Measurements from ENCODE around the gene TNFRSF1A. TPM values are rescaled to one million over a fixed set of nuclear protein-coding genes. Genes with fewer than 3 reads are reported as not detected.

The TNFRSF1A gene
- total RNA-seq, 1 experiment from 2014 or later = 44.1 TPM

- TF ChIP-seq ARID4B (CRISPR knock-in tag; IDR thresholded peaks at IDR 0.05; ENCODE audit: borderline replicate concordance) (no peak), NR3C1 (CRISPR knock-in tag; conservative IDR thresholded peaks at IDR 0.05; ENCODE audit: low read depth) (no peak), ZNF425 (CRISPR knock-in tag; conservative IDR thresholded peaks at IDR 0.05) (no peak), ZNF317 (CRISPR knock-in tag; IDR thresholded peaks at IDR 0.05; ENCODE audit: borderline replicate concordance, low read depth) (no peak), ESRRA (CRISPR knock-in tag; IDR thresholded peaks at IDR 0.05; ENCODE audit: borderline replicate concordance) (0 out of 2 replicates have a peak, but pooled peaks have one; percentile 23), KAT7 (CRISPR knock-in tag; IDR thresholded peaks at IDR 0.05; ENCODE audit: borderline replicate concordance) (0 out of 2 replicates have a peak, but pooled peaks have one; percentile 54)
Observed at GRCh38 chr12:6328945-6329702, 12.8 kb downstream of the TNFRSF1A start (continued).

GRCh38 chr12:6328045-6328779 is 13.7 kb downstream of the TNFRSF1A start:
- Mint-ChIP-seq H3K9me3 (no peaks in the 10 kb centered on the region), H3K4me1 (peaks cover 47% of the 10 kb centered on the region), H3K36me3 (peaks cover 35% of the 10 kb centered on the region), H3K4me3 (no peak overlapping the region), H3K27ac (no peak overlapping the region), H3K27me3 (ENCODE audit: low read depth) (no peaks in the 10 kb centered on the region)
- no peak for DNase-seq (ENCODE audit: low spot score)
- POLR2A ChIA-PET = interaction anchor here (0.9 to 1.3 kb wide), 5 partner anchors 14 to 143 kb away, joined by 3 read pairs; partner anchors contain the start of genes TNFRSF1A and VAMP1
- TF ChIP-seq USF2 (CRISPR knock-in tag; IDR thresholded peaks at IDR 0.05) (no peak), TEAD1 (CRISPR knock-in tag; IDR thresholded peaks at IDR 0.05) (no peak), NR1H2 (CRISPR knock-in tag; IDR thresholded peaks at IDR 0.05) (no peak), ZNF138 (CRISPR knock-in tag; conservative IDR thresholded peaks at IDR 0.05) (no peak), ZNF219 (CRISPR knock-in tag; IDR thresholded peaks at IDR 0.05; ENCODE audit: borderline replicate concordance) (no peak), ZNF281 (CRISPR knock-in tag; IDR thresholded peaks at IDR 0.05) (no peak), ETV6 (CRISPR knock-in tag; IDR thresholded peaks at IDR 0.05) (no peak), MLX (CRISPR knock-in tag; IDR thresholded peaks at IDR 0.05) (no peak), ZNF121 (CRISPR knock-in tag; IDR thresholded peaks at IDR 0.05) (no peak), FOXP4 (CRISPR knock-in tag; IDR thresholded peaks at IDR 0.05) (no peak), SMAD3 (CRISPR knock-in tag; IDR thresholded peaks at IDR 0.05; ENCODE audit: borderline replicate concordance) (no peak), E2F1 (CRISPR knock-in tag; IDR thresholded peaks at IDR 0.05) (no peak), ZNF416 (CRISPR knock-in tag; IDR thresholded peaks at IDR 0.05) (no peak)
- CTCF ChIA-PET = interaction anchor here (0.6 to 5.0 kb wide), 6 partner anchors 8 to 209 kb away, joined by 3 to 59 read pairs (median 5); no protein-coding TSS in a partner anchor
- ATAC-seq = no peak
